Stimulated activated CD8-positive, alpha-beta memory T cell treated with anti-CD3 and anti-CD28 coated beads, Interleukin-7, amount 100 ng/mL, for 48 hours (primary cell): ENCODE data around the gene ADRA2B.
"Not testable (repeated sequence)": the region's sequence is repeated elsewhere in the genome, so short reads cannot be mapped to it uniquely, and the experiment has no call there.

Experiments used
- DNase-seq, 2 donors: peaks; one replicate each; pipeline ENCODE4 v3.0.0-alpha.2; 2020; ENCODE audit warnings: low read depth in 1 of 2; ENCODE audit errors: extremely low read depth in 1 of 2

Gene ADRA2B

DNA sequence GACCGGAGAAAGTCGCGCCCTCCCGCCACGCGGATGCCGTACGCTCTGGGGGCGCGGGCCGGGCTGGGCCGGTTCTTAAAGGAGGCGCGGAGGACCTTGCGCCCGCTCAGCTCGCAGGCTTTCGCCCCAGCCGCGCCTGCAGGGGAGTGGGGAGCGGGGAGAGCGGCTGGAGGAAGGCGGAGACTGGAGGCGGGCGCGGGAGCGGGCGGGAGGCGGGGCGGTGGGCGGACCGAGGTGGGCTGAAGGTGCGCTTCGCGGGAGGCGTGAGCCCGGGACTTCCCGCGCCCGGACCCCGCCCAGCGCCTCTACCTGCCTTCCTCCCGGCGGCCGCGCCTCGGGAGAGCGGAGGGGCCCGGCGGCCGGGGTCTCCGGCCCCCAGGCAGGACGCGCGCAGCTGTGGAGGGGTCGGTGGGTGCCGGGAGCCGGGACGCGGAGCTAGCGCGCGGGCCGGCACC lies at the start of gene ADRA2B:
Gene ADRA2B, minus strand, starts transcription at position 148 of the 455 bp plus-strand sequence. CDS start 422 bp downstream, outside the sequence.
- DNase-seq, result peak; percentile 45 to 63

DNA sequence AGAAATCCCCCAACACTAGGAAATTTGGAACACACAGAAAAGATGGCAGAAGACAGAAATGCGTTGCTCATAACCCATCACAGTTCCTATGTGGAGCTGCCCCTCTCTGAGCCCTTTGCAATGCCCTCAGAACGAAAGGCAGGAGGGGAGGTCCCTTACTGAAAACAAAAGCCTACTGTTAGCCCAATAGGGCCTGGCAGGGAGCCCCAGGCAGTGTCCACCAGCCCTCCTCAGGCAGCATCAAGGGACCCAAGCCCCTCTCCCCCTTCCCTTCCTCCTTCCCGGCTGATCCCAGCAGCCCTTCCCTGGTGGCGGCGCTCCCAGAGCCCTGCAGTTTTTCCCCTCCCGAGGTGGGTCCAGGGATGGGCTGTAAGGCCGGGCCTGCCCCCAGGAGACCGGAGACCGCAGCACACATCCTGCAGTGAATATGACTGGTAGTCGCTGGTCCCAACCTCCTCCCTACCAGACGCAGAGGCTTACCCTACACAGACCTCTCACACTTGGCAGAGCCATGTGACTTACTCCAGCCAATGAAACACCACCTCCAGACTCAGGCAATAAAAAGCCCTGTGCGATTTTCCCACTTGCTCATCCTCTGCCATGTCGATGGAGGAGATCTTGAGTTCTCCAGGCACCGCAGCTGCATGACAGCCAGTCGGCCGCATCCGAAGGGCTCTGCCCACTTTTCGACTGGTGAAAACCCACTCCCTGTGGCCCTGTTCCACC lies 48.3 kb upstream of the ADRA2B start:
- DNase-seq, result peak in 1 of 2 donors; percentile 82

DNA sequence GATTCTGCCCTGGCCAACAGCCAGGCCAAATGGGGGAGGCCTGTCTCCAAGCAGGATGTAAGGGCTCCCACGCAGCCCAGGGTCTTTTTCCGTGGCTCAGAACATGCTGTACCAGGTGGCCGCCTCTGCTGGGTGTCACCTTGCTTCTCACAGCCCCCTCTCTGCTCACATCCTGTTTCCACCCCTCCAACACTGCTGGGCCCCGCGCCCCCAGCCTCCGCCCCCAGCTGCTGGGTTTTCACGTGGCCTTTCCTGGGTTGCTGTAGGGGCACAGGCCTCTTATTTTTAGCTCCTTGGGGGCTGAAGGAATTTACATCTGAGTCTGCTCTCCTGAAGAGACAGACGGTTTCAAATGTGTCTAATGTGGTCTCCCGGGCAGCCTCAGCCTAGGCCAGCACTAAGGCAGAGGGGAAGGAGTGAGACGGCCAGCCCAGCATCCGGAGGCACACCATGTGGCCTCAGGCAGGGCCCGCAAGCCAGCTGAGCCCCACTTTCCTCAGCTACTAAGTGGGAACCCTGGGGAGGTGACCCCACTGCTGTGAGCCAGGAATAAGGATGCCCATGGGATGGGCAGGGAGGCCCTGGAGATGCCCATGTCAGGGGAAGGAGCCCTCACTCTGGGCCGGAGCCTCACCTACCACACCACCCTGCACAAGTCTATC lies 47.5 kb upstream of the ADRA2B start:
- peak; percentile 90 to 91 for DNase-seq

DNA sequence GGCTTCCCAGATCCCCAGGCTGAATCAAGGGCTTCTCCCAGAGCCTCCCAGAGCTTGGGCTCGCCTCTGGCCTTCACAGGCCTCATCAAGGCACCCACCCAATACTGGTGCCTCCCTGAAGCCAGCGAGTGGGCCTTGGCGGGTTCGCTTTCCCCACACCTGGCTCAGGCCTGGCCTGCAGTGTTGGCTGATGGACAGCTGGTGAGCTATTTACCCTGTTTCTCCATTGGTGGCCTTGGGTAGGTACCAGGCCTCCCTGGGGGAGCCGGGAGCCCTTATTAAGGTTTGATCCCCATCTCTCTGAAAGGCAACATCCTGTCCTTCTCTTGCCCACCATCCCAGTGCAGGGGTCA lies 47.0 kb upstream of the ADRA2B start:
- DNase-seq, result no peak

DNA sequence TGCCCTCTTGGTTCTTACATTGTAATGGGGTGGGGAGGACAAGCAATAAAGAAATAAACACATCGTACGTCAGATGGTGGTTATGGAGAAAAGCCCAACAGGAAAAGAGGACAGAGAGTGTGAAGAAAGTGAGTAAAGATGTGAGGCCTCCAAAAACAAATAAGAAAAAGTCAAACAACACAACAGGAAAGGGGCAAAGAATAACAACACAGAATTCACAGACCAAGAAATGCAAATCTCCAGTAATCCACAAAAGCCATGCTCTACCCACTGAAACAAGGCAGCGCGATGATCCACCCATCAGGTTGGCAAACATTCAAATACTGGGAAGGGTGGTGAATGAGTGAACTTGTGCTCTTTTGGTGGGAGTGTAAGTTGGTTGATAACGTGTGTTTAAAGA lies 45.5 kb upstream of the ADRA2B start:
- no peak for DNase-seq

DNA sequence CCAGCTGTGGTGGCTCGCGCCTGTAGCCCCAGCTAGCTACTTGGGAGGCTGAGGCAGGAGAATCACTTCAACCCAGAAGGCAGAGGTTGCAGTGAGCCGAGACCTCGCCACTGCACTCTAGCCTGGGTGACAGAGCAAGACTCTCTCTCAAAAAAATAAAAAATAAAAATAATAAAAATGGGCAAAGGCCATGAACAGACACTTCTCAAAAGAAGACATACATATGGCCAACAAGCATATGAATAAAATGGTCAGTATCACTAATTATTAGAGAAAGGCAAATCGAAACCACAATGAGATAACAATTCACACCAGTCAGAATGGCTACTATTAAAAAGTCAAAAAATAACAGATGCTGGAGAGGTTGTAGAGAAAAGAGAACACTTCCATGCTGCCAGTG lies 44.0 kb upstream of the ADRA2B start:
- DNase-seq, result not testable (repeated sequence)

DNA sequence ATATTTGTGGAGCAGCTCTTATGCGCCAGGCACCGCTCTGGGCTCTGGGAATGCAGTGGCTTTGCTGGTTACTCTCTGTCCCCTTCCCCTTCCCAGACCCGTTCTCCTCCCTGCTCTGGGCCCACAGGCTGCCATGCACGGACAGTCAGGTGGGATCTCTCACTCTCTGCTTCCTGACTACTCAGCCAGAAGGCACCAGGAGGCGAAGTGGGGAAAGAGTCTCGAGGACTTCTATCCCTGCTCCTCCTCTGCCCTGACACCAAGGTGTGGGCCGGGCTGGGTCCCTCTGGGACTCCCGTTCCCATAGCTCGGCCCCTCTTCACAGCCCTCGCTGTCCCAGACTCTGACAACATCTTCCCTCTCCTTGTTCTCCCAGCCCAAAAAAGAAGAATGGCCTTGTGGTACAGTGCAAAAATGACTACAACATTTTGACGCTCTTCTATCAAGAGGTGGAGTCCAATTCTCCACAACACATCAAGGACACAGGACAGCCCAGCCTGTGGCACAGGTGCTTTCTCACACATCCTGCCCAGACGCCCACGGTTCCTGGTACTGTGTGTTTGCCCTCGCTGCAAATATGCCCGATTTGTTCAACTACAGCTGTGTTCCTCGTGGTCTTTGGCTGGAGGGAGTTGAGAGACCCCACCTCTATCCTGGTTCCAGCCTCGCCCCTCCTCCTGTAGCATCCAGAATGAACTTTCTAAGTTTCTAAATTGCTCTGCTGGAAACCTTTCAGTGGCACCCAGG lies 42.9 kb upstream of the ADRA2B start:
- peak in 1 of 2 donors; percentile 73 for DNase-seq

DNA sequence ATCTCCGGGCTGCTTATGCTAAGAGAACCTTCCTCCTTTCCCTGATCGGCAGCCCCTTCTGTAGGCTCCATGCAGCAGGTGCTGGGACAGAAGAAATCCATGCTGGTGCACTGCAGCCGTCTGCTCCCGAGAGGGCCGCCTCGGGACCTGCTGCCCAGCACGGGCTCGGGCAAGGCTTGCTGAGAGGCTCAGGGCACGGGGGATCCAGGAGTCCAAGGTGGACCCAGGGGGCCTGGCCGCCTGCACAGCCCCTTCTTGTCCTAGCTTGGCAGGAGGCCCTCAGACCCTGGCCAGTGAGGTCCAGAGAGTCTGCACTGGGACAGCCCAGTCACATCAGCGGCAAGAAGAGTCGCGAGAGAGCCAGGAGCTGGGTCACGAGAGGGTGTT lies 42.2 kb upstream of the ADRA2B start:
- DNase-seq, result no peak

DNA sequence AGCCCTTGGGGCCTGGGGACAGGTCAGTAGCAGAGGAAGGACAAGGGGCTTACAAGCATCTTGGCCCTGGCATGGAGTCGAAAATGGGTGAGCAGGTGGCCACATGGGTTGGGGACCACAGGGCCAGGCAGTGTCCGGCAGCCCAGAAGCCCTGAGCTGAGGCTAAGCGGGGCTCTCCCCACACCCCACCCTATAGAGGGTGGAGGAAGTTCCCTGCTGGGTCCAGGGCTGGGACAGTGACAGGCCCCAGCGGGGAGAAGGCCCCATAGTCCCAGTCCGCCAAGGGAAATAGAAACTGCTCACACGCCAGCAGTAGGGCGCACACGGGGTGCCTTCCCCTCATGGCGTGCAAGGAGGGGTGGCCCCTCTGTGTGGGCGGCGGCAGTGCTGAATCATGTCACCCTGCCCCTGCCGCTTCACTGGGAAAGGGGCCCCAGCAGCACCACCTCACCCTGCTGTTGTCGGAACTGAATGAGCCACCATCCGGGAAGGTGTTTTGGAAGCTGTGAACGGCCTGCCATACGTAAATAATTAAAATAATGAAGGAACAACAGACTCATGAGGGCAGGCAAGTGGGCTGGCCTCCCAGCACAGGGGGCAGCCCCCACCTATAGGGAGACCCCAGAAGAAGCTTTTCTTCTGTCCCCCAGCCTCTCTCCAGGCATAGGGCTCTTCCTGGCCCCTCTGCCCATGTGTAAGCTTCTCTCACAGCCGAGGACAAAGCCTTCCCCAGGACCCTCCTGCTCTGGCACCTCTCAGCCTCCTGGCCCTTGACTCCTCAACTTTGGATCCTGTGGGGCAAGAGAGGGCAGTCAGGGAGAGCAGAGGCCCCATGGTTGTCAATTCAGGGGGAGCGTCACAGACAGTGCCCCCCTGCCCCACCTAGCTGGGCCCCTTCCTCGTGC lies 41.5 kb upstream of the ADRA2B start:
- DNase-seq, result peak; percentile 91 to 97

DNA sequence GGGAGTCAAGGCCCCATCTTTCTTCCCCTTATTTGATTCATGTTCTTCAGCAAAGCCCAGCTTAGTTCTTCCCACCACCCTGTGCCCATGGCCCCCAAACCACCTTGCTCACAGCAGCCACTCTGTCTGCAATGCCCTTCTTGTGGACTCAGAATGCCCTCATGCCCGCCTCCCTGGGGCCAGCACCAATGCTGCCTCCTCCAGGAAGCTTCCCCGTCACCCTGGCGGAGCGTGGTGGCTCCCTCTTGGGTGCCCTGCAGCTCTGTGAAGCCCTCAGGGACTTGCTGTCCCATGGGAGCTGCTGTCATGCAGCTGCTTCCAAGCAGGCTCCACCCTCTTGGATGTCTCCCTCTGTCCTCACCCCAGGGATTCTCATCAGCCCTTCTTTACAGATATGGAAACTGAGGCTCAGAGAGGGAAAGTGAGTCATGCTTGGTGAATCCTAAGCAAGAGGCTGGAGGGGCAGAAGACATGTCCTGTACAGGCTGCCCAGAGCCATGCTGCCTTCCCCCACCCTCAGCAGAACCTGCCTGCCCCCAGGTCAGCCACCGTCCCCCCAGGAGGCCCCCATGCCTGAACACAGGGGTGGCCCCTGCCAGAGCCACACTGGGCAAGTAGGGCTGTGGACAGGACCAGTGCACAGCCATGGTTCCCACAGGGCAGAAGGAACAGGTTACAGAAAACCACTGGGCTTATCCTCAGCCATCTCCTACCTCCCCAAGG lies 40.7 kb upstream of the ADRA2B start:
- no peak for DNase-seq

DNA sequence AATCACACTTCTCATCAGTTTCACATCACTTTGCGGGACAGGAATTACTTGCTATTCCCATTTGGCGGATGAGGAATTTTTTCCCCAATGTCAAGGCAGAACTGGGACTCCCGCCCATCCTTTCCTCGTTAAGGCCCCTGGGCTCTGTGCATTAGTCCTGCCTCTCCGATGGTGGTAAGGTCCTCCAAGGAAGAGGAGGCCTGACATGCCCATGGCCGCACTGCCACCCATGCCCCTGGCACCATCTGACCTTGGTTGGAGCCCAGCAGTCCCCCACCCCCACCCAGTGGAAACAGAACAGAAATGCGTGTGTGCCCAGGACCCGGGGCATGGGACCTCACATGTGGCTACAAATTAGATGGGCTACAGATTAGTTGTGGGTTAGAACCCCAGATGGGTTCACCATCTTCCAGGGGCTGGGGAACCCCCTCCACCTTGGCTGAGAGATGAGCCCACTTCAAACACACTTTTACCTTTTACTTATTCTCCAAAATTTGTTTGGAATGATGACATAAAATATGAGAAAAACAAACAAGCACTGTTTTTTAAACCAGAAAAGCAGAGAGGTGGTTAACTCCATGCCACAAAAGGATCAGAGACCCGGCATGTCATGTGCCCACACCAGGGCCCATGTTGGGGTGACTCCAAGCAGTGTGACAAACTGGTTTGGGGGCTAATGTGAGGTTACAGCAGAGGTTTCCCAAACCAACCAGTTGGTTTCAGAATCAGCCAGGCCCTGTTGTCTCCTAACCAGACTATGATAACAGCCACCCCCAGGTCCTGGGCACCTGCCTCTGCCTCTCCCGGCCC lies 39.8 kb upstream of the ADRA2B start:
- DNase-seq, result peak in 1 of 2 donors; percentile 74

DNA sequence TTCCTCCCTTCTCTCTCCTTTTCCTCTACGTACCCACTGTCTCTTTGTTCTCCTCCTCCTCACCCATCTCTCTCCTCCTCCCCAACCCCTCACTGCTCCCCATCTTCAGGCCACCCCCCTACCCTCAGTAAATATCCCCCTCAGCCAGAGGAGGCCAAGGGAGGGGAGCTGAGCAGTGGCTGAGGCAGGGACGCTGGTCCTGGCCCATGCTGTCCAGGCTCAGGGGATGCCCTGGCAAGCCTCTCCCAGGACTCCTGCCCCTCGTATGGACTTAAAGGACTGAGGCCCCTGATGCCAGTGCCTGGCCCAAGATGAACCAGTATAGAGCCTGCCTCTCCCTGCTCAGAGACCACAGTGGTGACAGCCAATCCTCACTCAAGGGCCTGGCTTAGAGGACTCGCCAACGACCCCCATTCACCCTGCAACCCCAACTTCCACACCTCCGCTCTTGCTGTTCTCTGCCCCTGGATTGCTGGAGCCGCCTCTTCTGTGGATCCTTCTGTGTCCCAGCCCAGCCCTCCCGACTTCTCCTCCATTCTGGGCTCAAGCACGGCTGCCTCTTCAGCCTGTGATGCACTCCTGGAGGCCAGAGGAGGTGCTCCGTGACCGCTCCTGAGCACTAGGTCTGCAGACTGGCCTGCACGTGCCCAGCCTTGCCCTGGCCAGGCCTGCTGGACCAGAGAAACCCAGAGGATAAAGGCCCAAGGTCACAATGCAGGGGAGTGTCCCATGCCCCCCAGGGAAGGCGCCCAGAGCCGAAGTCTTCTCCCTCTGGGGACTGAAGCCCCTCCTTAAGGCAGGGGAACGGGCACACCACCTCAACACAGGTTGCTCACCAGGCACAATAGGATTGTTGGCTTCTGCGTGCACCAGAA lies 38.4 kb upstream of the ADRA2B start:
- DNase-seq, result no peak

DNA sequence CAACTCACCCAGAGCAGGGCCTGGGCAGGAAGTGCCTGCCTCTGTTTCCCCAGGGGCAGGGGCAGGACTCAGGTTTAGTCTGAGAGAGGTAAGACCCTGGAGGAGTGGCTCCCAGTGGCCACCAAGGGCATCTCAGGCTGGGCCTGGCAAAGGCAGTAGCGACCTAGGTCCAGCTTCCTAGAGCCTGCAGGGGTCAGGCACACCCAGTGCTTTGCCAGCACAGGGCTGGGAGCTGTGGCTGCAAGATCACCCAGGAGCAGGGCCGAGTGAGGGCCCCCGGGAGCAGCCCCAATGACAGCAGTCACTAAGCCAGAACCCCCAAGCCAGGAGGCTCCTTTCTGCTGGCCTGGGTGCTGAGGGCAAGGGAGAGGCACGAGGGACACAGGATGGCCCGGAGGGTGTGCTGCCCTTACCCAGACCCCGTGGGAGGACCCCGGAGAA lies 37.6 kb upstream of the ADRA2B start:
- no peak for DNase-seq

DNA sequence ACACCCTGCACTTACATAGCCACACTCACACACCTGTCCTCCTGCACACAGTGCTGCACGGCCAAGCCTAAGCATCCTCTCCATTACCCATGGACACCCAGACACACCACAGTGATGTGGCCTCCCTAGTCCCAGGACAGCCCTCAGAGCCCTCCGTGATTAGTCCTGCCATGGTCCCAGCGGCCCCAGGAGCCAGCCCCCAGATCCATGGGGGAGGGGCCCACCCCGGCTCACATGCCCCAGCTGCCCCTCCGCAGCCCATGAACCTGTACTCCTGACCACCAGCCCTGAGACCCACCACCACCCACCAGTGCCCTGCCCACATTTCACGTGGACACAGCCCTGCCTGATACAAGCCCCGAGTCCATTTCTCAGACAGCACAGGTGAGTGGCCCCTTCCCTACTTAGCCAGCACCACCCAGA lies 36.9 kb upstream of the ADRA2B start:
- DNase-seq, result no peak

DNA sequence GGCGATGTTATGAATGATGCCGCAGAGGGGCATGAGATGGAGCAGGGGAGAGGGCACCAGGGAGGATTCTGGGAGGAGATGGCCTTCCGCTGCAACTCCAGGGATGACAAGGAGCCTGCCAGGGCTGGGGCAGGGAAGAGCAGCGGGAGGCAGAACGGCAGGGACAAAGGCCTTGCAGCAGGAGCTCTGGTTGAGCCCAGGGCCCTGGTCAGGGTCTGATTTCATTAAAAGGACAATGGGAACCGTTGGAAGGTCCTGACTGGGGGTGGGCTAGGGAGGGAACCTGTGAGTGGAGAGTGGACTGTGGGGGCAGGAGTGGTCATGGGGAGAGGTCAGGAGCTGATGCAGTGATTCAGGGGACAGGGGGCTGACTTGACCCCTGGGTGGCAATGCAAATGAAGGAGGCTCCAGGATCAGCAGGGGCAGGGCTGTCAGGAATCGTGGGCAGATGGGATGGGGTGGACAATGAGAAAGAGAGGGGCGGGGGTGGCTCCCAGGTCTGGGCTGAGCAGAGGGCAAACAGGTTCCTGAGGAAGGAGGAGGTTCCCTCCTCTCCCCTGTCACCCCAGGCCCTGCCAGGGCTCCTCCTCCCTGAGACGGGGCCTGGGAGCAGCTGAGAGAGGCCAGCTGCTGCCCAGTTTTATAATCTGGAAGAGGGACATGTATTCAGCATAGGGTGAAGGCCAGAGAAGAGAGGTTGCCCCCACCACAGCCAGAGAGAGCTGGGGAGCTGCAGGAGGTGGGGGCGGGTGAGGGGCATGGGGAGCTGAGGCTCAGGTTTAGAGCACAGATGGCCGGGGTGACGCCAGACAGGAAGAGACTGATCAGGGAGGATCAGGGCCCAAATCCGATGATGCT lies 36.2 kb upstream of the ADRA2B start:
- no peak for DNase-seq

DNA sequence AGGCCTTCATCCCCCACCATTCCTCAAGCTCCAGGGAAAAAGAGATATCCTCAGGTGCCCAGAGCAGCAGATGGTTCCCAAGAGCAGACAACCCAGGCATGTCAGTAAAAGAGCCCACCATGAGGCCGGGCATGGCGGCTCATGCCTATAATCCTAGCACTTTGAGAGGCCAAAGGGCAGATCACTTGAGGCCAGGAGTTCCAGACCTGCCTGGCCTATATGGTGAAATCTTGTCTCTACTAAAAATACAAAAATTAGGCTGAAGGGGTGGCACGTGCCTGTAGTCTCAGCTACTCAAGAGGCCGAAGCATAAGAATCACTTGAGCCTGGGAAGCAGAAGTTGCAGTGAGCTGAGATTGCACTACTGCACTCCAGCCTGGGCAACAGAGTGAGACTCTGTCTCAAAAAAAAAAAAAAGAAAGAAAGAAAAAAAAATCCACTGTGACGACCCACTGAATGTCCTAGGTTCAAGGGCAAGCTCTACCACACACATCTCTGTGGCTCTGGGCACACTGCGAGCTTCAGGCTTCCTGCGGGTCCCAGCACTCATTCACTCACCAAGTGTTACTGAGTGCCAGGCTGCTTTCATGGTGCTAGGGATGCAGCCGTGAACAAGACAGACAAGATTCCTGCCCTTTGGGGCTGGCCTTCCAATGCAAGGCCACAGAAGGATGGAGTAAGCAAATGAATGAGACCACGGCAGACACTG lies 35.4 kb upstream of the ADRA2B start:
- DNase-seq, result no peak
